Epithelial cell of esophagus (primary cell): Measurements from ENCODE around the gene DLGAP4.

Experiments
- DNase-seq: peaks from one replicate; pipeline ENCODE4 v3.0.0; 2010; ENCODE audit warnings: low read depth
- H3K4me3 ChIP-seq: 2 replicates; pipeline ENCODE4 v1.5.1; 2011; ENCODE audit warnings: mild to moderate bottlenecking, low read length, control low read depth
- TF ChIP-seq, protein P1 (sequence below): IDR thresholded peaks from 2 replicates; pipeline ENCODE4 v1.5.1; 2011; ENCODE audit warnings: low read depth, mild to moderate bottlenecking, low read length, control low read depth, inconsistent platforms; ENCODE audit not compliant: insufficient read depth; ENCODE audit errors: missing control alignments

Gene DLGAP4

DNA sequence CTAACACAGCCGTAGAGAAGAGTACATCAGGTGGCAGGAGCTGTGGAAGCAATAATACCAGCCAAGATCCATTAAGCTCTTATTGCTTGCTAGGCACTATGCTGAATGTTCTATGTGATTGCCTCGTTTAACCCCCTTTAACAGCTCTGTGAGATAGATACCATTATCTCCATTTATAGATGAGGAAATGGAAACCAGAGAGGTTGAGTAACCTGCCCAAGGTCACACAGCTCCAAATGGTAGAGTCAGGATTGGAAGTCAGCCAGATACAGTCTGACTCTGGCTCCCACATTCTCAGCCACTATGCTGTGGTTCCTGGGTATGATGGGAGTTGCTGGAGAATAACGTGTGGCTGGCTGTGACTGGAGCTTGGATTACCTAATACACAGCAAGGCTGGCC, 92.4 kb downstream of the DLGAP4 start:
- TF ChIP-seq, protein P1, sequence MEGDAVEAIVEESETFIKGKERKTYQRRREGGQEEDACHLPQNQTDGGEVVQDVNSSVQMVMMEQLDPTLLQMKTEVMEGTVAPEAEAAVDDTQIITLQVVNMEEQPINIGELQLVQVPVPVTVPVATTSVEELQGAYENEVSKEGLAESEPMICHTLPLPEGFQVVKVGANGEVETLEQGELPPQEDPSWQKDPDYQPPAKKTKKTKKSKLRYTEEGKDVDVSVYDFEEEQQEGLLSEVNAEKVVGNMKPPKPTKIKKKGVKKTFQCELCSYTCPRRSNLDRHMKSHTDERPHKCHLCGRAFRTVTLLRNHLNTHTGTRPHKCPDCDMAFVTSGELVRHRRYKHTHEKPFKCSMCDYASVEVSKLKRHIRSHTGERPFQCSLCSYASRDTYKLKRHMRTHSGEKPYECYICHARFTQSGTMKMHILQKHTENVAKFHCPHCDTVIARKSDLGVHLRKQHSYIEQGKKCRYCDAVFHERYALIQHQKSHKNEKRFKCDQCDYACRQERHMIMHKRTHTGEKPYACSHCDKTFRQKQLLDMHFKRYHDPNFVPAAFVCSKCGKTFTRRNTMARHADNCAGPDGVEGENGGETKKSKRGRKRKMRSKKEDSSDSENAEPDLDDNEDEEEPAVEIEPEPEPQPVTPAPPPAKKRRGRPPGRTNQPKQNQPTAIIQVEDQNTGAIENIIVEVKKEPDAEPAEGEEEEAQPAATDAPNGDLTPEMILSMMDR, result no peak
- DNase-seq, result no peak
- H3K4me3 ChIP-seq, result no peak overlapping the region

DNA sequence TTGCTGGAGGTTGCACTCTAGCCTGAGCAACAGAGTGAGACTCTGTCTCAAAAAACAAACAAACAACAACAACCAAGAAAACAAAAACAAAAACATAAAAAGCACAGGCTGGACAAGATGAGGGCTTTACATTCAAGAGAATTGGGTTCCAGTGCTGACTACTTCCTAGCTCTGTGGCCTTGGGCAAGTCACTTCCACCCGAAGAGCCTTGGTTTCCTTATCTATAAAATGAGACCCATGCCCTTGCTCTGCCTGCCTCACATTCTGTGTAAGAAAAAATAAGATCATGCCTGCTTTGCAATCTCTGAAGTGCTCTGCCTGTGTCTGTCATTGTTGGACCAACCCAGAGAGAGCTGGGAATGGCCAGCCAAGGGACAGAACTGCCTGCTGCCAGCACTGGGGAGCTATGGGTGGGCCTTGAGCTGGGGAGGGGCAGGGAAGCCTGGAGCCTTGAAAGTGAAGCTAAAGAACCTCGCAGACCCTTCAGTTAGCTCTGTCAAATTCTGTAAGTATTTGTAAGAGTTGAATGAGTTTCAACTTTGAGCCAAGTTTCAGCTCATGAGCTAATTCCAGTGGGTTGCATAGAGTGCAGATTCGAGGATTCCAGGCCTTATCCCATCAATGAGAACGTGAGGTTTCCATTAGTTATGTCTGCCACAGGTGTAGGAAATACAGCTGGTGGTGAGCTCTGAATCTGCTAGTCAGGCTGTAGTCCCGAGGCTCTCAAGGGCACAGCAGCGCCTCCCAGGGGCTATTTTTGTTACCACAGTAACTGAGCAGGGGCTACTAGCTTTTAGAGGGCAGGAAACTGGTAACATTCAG, 93.2 kb downstream of the DLGAP4 start:
- H3K4me3 ChIP-seq, result no peak overlapping the region
- TF ChIP-seq, protein P1, result peak; percentile 44
- peak; percentile 63 for DNase-seq

DNA sequence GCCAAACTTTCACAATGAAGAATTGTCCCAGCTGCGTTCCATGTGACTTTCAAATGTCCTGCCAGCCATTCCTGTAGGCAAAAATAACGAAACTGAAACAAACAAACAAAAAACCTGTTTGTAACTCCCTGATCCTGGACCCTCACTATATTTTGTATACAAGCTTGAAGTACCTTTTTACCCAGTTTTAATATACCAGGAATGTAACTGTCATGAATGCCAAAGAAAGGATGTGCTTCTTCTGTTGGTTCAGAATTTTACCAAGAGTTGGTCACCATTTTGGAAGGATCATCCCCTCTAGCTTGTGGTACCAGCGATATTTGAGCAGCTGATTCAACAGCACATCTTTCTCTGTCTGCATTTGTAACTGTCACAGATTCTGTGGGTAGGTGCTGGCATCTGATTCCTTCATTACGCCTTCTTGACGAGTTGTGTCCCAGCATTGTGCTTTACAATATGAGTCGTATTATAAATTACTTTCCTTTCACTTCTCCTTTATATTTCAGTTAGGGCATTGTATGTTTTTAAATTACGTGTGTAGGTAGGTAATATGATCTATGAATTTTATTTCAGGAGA, 93.9 kb downstream of the DLGAP4 start:
- no peak overlapping the region for H3K4me3 ChIP-seq
- TF ChIP-seq, protein P1, result no peak
- DNase-seq, result no peak

DNA sequence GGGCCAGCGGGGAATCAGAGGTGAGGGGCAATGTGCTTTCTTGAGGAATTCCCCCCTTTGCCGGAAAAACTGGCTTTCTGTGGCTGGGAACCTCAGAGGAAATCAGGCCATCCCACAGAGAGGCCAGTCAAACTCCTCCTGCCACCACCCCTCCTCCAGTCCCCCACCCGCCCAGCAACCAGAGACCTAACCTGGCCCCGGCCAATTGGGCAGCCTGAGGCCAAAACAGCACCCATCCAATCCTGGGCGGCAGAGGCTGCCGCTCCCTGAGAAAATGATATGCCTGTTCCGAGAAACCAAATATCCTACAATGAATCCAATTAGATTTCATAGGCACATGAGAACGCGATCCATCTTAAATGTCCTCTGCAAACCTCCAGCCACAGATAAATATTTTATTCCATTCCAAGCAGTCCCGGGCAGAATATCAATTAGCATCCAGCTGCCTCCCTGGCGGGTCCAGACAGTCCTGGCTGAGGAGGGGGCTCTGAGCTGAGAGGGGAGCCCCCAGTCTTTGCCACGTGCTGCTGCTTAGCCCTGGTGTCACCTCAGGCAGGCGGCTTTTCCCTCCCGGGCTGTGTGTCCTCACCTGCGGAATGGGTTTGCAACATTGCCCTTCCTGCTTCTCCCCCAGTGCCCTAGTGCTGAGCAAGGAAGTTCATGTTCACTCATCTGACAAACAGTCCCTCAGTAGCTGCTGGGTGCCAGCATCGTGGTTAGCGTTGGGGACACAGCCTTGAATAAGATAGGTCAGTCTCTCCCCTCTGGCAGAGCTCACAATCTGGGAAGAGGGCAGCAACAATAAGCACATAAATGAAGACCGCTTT, 95.0 kb downstream of the DLGAP4 start:
- no peak for DNase-seq
- H3K4me3 ChIP-seq, result no peak overlapping the region
- TF ChIP-seq, protein P1, result no peak

GRCh38 chr20:36402708-36403107, 96.6 kb downstream of the DLGAP4 start:
- TF ChIP-seq, protein P1, result no peak
- no peak overlapping the region for H3K4me3 ChIP-seq
- no peak for DNase-seq

GRCh38 chr20:36404435-36404978, 98.4 kb downstream of the DLGAP4 start:
- no peak for DNase-seq
- no peak overlapping the region for H3K4me3 ChIP-seq
- TF ChIP-seq, protein P1, result no peak
